ENCODE results near the gene RNASET2.
A peak's percentile ranks its signal among the peaks of the same experiment; 100 is the strongest.
"Not testable (repeated sequence)": the region's sequence is repeated elsewhere in the genome, so short reads cannot be mapped to it uniquely, and the experiment has no call there.

The RNASET2 gene

GRCh38 chr6:166931426-166931970 is 24.9 kb downstream of the RNASET2 start:
- H3K27ac Mint-ChIP-seq, result peak overlapping the region; percentile 21
- H3K27me3 Mint-ChIP-seq, result no peaks in the 10 kb centered on the region
- ATAC-seq, result no peak
- H3K9me3 Mint-ChIP-seq, result no peaks in the 10 kb centered on the region
- peaks cover 15% of the 10 kb centered on the region for H3K36me3 Mint-ChIP-seq (ENCODE audit: low read depth)
- no peak for DNase-seq
- no peak overlapping the region for H3K4me3 Mint-ChIP-seq
- H3K4me1 Mint-ChIP-seq, result peaks cover 20% of the 10 kb centered on the region

GRCh38 chr6:166930354-166930891 is 25.9 kb downstream of the RNASET2 start:
- no peaks in the 10 kb centered on the region for H3K27me3 Mint-ChIP-seq
- peaks cover 17% of the 10 kb centered on the region for H3K4me1 Mint-ChIP-seq
- H3K4me3 Mint-ChIP-seq, result no peak overlapping the region
- peaks cover 11% of the 10 kb centered on the region for H3K36me3 Mint-ChIP-seq (ENCODE audit: low read depth)
- no peaks in the 10 kb centered on the region for H3K9me3 Mint-ChIP-seq
- ATAC-seq (no peak), DNase-seq (no peak)
- no peak overlapping the region for H3K27ac Mint-ChIP-seq

GRCh38 chr6:166929542-166930189 is 26.7 kb downstream of the RNASET2 start:
- Mint-ChIP-seq H3K27ac (peak overlapping the region; percentile 56), H3K27me3 (no peaks in the 10 kb centered on the region), H3K9me3 (no peaks in the 10 kb centered on the region), H3K36me3 (ENCODE audit: low read depth) (peaks cover 11% of the 10 kb centered on the region), H3K4me1 (peaks cover 17% of the 10 kb centered on the region), H3K4me3 (no peak overlapping the region)
- no peak for DNase-seq
- ATAC-seq, result no peak

DNA sequence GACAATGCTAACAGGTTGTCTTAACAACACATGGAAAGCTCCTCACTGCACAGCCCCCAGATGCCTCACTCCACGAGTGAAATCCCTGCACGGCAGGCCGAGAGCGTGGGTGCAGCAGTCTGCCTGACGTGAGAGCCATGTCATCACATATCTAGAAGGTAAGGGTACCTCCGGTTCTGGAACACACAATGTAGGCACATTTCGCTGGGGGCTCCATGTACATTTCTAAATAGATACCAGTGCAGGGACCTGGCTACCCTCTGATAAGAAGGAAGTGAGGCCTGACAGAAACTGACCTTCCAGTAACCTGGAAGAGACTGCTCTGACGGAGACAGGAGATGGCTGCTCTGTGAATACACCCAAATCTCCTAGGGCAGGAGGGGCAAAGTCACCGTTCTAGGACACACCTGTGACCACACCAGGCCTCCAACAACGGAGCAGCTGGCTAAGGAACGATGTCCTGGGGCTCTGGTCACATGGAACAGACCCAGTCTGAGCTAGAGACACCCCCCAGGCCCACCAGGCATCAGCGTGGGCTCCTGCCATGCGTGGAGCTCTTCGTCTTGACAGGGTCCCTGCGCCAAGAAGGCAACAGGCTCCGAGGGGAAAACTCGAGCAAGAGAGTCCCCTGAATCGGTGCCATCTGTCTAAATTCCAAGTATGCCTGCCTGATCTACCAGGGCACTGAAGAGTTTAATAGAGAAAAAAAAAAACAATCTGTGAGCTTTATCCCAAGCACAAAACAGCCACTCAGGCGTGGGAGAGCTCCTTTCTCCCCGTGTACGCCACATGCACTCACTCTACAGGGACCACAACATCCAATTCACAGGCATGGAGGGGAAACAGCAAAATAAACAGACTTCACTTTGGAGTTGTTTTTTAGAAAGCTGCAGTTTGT is 27.5 kb downstream of the RNASET2 start:
- peaks cover 11% of the 10 kb centered on the region for H3K36me3 Mint-ChIP-seq (ENCODE audit: low read depth)
- ATAC-seq, result no peak

DNA sequence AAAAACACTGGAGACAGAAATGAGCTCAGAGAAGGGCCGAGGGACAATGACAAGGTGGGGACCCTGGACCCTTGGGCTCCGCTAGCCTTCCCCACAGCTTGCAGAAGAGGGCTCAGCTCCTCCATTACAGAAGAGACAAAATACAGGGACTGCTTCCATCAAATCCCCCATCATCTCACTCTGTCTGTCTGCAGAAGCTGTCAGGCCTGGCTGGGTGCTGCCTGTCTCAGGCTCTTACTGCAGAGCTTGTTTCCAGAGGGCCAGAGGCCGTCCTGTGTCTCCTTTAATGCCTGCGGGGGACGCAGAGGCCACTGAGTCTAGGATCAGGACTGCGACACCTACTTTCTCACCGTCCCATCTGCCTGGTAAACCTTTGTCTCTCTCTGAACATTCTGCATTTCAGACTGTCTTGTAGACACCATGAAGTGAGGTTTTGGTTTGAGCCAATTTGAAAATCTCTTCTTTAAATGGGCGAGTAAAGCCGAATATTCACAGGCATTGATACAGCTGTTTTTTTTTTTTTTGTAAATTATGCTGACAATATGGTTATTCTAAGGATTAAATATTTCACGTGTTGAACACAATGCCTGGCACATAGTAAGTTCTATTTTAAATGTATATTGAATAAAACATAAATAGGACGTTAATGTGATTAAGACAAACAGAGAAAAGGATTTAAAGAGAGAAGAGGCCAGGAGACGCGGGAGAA is 28.3 kb downstream of the RNASET2 start:
- Mint-ChIP-seq H3K27me3 (no peaks in the 10 kb centered on the region), H3K36me3 (ENCODE audit: low read depth) (peaks cover 11% of the 10 kb centered on the region), H3K9me3 (no peaks in the 10 kb centered on the region), H3K4me1 (peaks cover 17% of the 10 kb centered on the region), H3K4me3 (no peak overlapping the region), H3K27ac (no peak overlapping the region)
- ATAC-seq (no peak), DNase-seq (no peak)

More for the DNA sequence above, 27.5 kb downstream of the RNASET2 start:
- Mint-ChIP-seq H3K4me3 (no peak overlapping the region), H3K27me3 (no peaks in the 10 kb centered on the region), H3K9me3 (no peaks in the 10 kb centered on the region), H3K4me1 (peaks cover 17% of the 10 kb centered on the region), H3K27ac (peak overlapping the region; percentile 56)
- no peak for DNase-seq

GRCh38 chr6:166927240-166927934 is 29.0 kb downstream of the RNASET2 start:
- H3K4me3 Mint-ChIP-seq, result no peak overlapping the region
- peaks cover 17% of the 10 kb centered on the region for H3K4me1 Mint-ChIP-seq
- H3K9me3 Mint-ChIP-seq, result no peaks in the 10 kb centered on the region
- no peaks in the 10 kb centered on the region for H3K27me3 Mint-ChIP-seq
- no peak overlapping the region for H3K27ac Mint-ChIP-seq
- ATAC-seq (no peak), DNase-seq (no peak)
- H3K36me3 Mint-ChIP-seq (ENCODE audit: low read depth), result peaks cover 11% of the 10 kb centered on the region

- H3K27ac Mint-ChIP-seq, result no peak overlapping the region
- peaks cover 8% of the 10 kb centered on the region for H3K36me3 Mint-ChIP-seq (ENCODE audit: low read depth)
Measured at GRCh38 chr6:166926748-166927147, 29.6 kb downstream of the RNASET2 start.

GRCh38 chr6:166925141-166925996 is 31.0 kb downstream of the RNASET2 start:
- no peak overlapping the region for H3K27ac Mint-ChIP-seq
- no peaks in the 10 kb centered on the region for H3K9me3 Mint-ChIP-seq

More at GRCh38 chr6:166926748-166927147, 29.6 kb downstream of the RNASET2 start:
- no peak overlapping the region for H3K4me3 Mint-ChIP-seq
- no peaks in the 10 kb centered on the region for H3K9me3 Mint-ChIP-seq
- H3K27me3 Mint-ChIP-seq, result no peaks in the 10 kb centered on the region
- H3K4me1 Mint-ChIP-seq, result peaks cover 15% of the 10 kb centered on the region
- DNase-seq, result no peak
- ATAC-seq, result no peak

GRCh38 chr6:166924531-166924930 is 31.8 kb downstream of the RNASET2 start:
- no peak overlapping the region for H3K27ac Mint-ChIP-seq

More at GRCh38 chr6:166925141-166925996, 31.0 kb downstream of the RNASET2 start:
- H3K4me1 Mint-ChIP-seq, result peaks cover 10% of the 10 kb centered on the region
- H3K36me3 Mint-ChIP-seq (ENCODE audit: low read depth), result peaks cover 6% of the 10 kb centered on the region
- H3K4me3 Mint-ChIP-seq, result no peak overlapping the region
- ATAC-seq (no peak), DNase-seq (no peak)
- no peaks in the 10 kb centered on the region for H3K27me3 Mint-ChIP-seq

GRCh38 chr6:166922937-166923336 is 33.4 kb downstream of the RNASET2 start:
- no peak for ATAC-seq
- no peak overlapping the region for H3K27ac Mint-ChIP-seq

More at GRCh38 chr6:166924531-166924930, 31.8 kb downstream of the RNASET2 start:
- Mint-ChIP-seq H3K36me3 (ENCODE audit: low read depth) (peaks cover 3% of the 10 kb centered on the region), H3K27me3 (no peaks in the 10 kb centered on the region), H3K4me1 (peaks cover 5% of the 10 kb centered on the region), H3K4me3 (no peak overlapping the region), H3K9me3 (no peaks in the 10 kb centered on the region)
- DNase-seq (no peak), ATAC-seq (no peak)

GRCh38 chr6:166921570-166921969 is 34.8 kb downstream of the RNASET2 start:
- Mint-ChIP-seq H3K9me3 (peaks cover 3% of the 10 kb centered on the region), H3K4me3 (no peak overlapping the region), H3K36me3 (ENCODE audit: low read depth) (peaks cover under 1% of the 10 kb centered on the region), H3K4me1 (no peaks in the 10 kb centered on the region), H3K27me3 (no peaks in the 10 kb centered on the region), H3K27ac (no peak overlapping the region)
- DNase-seq (no peak), ATAC-seq (no peak)

More at GRCh38 chr6:166922937-166923336, 33.4 kb downstream of the RNASET2 start:
- Mint-ChIP-seq H3K36me3 (ENCODE audit: low read depth) (no peaks in the 10 kb centered on the region), H3K27me3 (no peaks in the 10 kb centered on the region), H3K4me1 (no peaks in the 10 kb centered on the region), H3K4me3 (no peak overlapping the region), H3K9me3 (no peaks in the 10 kb centered on the region)
- no peak for DNase-seq

DNA sequence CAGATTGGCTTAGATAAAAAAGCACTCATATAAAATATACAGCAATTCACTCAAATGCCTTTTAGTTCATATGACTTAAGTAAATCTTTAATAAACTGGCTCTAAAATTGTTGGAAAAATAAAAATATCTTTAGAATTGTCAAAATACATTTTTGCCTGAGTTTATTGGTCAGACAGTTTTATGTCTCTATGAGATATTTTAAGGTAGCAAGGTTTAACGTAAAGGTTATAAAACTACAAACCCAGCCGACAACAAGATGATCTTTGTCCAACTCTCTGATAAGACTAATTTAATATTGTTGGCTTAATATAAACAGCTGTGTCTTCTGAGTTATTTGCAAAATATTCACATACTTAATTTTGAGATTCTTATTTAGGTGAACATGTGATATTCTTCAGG is 39.5 kb downstream of the RNASET2 start:
- Mint-ChIP-seq H3K4me1 (no peaks in the 10 kb centered on the region), H3K36me3 (ENCODE audit: low read depth) (peaks cover 4% of the 10 kb centered on the region)

DNA sequence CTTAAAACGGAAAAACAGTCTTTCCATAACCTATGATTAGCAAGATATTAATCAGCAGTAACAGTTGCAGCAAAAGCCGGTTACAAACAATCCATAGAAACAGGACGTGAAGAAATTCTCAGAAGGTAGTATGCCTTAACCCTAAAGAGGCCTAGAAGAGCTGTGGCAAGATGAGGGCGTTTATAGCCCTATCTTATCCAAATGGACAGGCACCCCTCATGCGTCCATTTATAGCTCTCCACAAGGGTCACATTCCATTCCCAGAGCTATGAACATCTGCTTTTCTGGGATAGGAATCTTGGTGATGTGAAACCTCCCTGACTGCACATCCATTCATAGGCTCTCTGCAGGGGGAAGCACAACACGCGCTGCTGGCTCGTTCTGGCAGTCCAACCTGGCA is 40.9 kb downstream of the RNASET2 start:
- not testable (repeated sequence) for H3K27me3 Mint-ChIP-seq; H3K4me1 Mint-ChIP-seq; DNase-seq; H3K27ac Mint-ChIP-seq; ATAC-seq; H3K36me3 Mint-ChIP-seq (ENCODE audit: low read depth); H3K4me3 Mint-ChIP-seq; H3K9me3 Mint-ChIP-seq

More for the DNA sequence above, 39.5 kb downstream of the RNASET2 start:
- ATAC-seq (no peak), DNase-seq (no peak)
- H3K4me3 Mint-ChIP-seq, result no peak overlapping the region
- H3K9me3 Mint-ChIP-seq, result peaks cover 8% of the 10 kb centered on the region
- H3K27me3 Mint-ChIP-seq, result no peaks in the 10 kb centered on the region
- H3K27ac Mint-ChIP-seq, result no peak overlapping the region

Measured in activated naive CD8-positive, alpha-beta T cell treated with anti-CD3 and anti-CD28 coated beads, Interleukin-2, amount 50 U/mL, for 24 hours (primary cell).